Ramos (cell line): ENCODE data around the gene MAPK8IP2.

Experiments
- in situ Hi-C: fragments of 300-500 bp; cut with MboI; formaldehyde crosslinking; loops from one replicate; pipeline ENCODE4 v1.14.3; 2022; ENCODE audit warnings: low sequenced_read_pairs; ENCODE audit not compliant: unreplicated experiment

The MAPK8IP2 gene

GRCh38 chr22:50600538-50600937 is at the start of gene MAPK8IP2:
Gene MAPK8IP2 (plus strand): TSS chr22:50600793. CDS start chr22:50600819, 26 bp downstream.
- in situ Hi-C loops, result no loop called here

- in situ Hi-C loops, result no loop called here
Measured at GRCh38 chr22:50551160-50551752, 49.3 kb upstream of the MAPK8IP2 start.

- in situ Hi-C loops, result no loop called here
Measured at GRCh38 chr22:50553310-50553709, 47.3 kb upstream of the MAPK8IP2 start.

GRCh38 chr22:50556703-50557102 is 43.9 kb upstream of the MAPK8IP2 start:
- in situ Hi-C loops, result no loop called here

- in situ Hi-C loops, result no loop called here
Measured at GRCh38 chr22:50560034-50560433, 40.6 kb upstream of the MAPK8IP2 start.

- in situ Hi-C loops, result no loop called here
Measured at GRCh38 chr22:50561401-50562358, 38.9 kb upstream of the MAPK8IP2 start.

GRCh38 chr22:50562523-50563412 is 37.8 kb upstream of the MAPK8IP2 start, which contains the start of gene SYCE3:
Gene SYCE3 (minus strand): TSS chr22:50562919. CDS start chr22:50556405, 6,514 bp downstream.
- in situ Hi-C loops, result no loop called here

GRCh38 chr22:50563413-50564160 is 37.0 kb upstream of the MAPK8IP2 start:
- in situ Hi-C loops, result no loop called here

GRCh38 chr22:50564289-50564688 is 36.3 kb upstream of the MAPK8IP2 start:
- in situ Hi-C loops, result no loop called here

GRCh38 chr22:50567721-50568252 is 32.8 kb upstream of the MAPK8IP2 start:
- in situ Hi-C loops, result no loop called here

GRCh38 chr22:50568626-50569025 is 32.0 kb upstream of the MAPK8IP2 start:
- in situ Hi-C loops, result no loop called here

- in situ Hi-C loops, result no loop called here
Measured at GRCh38 chr22:50569041-50569459, 31.5 kb upstream of the MAPK8IP2 start.

- in situ Hi-C loops, result no loop called here
Measured at GRCh38 chr22:50569896-50570535, 30.6 kb upstream of the MAPK8IP2 start.

GRCh38 chr22:50570861-50571260 is 29.7 kb upstream of the MAPK8IP2 start:
- in situ Hi-C loops, result no loop called here

- in situ Hi-C loops, result no loop called here
Measured at GRCh38 chr22:50571264-50572175, 29.1 kb upstream of the MAPK8IP2 start.

GRCh38 chr22:50572965-50573364 is 27.6 kb upstream of the MAPK8IP2 start:
- in situ Hi-C loops, result no loop called here

GRCh38 chr22:50573491-50574382 is 26.9 kb upstream of the MAPK8IP2 start:
- in situ Hi-C loops, result no loop called here
